H1 (cell line): ENCODE measurements around the gene PDE4D. TPM values are rescaled to one million over a fixed set of nuclear protein-coding genes. Genes with fewer than 3 reads are reported as not detected.

Experiments
- CTCF ChIA-PET: fragments of 300-600 bp; sonication (Branson Sonifier 250); formaldehyde crosslinking; loops from one replicate; lab custom pipeline; 2021; ENCODE audit not compliant: partially characterized antibody; lab: Charles Lee
- POLR2A ChIA-PET: fragments of 300-600 bp; sonication (Branson Sonifier 250); formaldehyde crosslinking; loops from one replicate; lab custom pipeline; 2021; ENCODE audit warnings: inconsistent platforms; ENCODE audit not compliant: partially characterized antibody; lab: Charles Lee
- DNase-seq, 2 experiments: peaks; one replicate each; pipeline versions ENCODE4 v3.0.0 to v3.0.0-alpha.2; 2010 to 2022; ENCODE audit warnings: low spot score in 2 of 2, low read depth in 1 of 2, mixed read lengths in 1 of 2
- FAIRE-seq: peaks from 2 replicates; lab custom pipeline; 2011; peaks lifted over from hg19 to GRCh38; lab: Jason Lieb, UNC
- H2AFZ ChIP-seq: 2 replicates; pipeline ENCODE4 v1.8.1; 2012; ENCODE audit warnings: low read length, inconsistent platforms
- H2AK5ac ChIP-seq: 2 replicates; pipeline ENCODE4 v1.6.1; 2013; ENCODE audit warnings: low read depth, low read length
- H2BK120ac ChIP-seq: replicated peaks from 2 replicates; pipeline ENCODE3; 2013; ENCODE audit warnings: low read depth, low read length, inconsistent platforms
- H2BK12ac ChIP-seq: 2 replicates; pipeline ENCODE4 v1.6.1; 2013; ENCODE audit warnings: low read depth, low read length
- H2BK15ac ChIP-seq: 2 replicates; pipeline ENCODE4 v1.6.1; 2013; ENCODE audit warnings: low read length
- H2BK20ac ChIP-seq: 2 replicates; pipeline ENCODE4 v1.6.1; 2013; ENCODE audit warnings: low read length
- H2BK5ac ChIP-seq: 2 replicates; pipeline ENCODE4 v1.6.1; 2013; ENCODE audit warnings: low read depth, low read length
- H3K14ac ChIP-seq: 2 replicates; pipeline ENCODE4 v1.6.1; 2013; ENCODE audit warnings: inconsistent platforms; ENCODE audit not compliant: insufficient read length
- H3K18ac ChIP-seq: 2 replicates; pipeline ENCODE4 v1.6.1; 2013; ENCODE audit warnings: low read length; ENCODE audit errors: extremely low read depth
- H3K23ac ChIP-seq: 2 replicates; pipeline ENCODE4 v1.6.1; 2013; ENCODE audit warnings: inconsistent platforms; ENCODE audit not compliant: insufficient read length
- H3K23me2 ChIP-seq: 2 replicates; pipeline ENCODE4 v1.6.1; 2013; ENCODE audit warnings: low read depth, low read length
- H3K27ac ChIP-seq: 2 replicates; pipeline ENCODE4 v1.6.1; 2011; ENCODE audit warnings: low read depth, low read length, inconsistent platforms
- H3K27me3 ChIP-seq, 4 experiments: replicated peaks in 1 of 4; 1 replicate in 1 of 4; 2 replicates in 3 of 4; pipeline versions ENCODE4 v1.6.1 to v1.8.1; 2011 to 2013; ENCODE audit warnings: low read length in 3 of 4, mild to moderate bottlenecking in 3 of 4, inconsistent platforms in 2 of 4, mixed read lengths in 2 of 4, moderate library complexity in 1 of 4; ENCODE audit not compliant: control insufficient read depth in 3 of 4, insufficient read depth in 3 of 4; ENCODE audit errors: extremely low read depth in 1 of 4
- H3K36me3 ChIP-seq, 4 experiments: 2 replicates each; pipeline versions ENCODE4 v1.6.1 to v1.8.1; 2011 to 2013; ENCODE audit warnings: mild to moderate bottlenecking in 4 of 4, low read length in 3 of 4, moderate library complexity in 2 of 4, control low read depth in 1 of 4, inconsistent platforms in 1 of 4; ENCODE audit not compliant: insufficient read depth in 4 of 4, control insufficient read depth in 2 of 4
- H3K4ac ChIP-seq: replicated peaks from 2 replicates; pipeline ENCODE3; 2013; ENCODE audit warnings: low read length, low read depth, mixed read lengths, inconsistent platforms; ENCODE audit not compliant: insufficient read length
- H3K4me1 ChIP-seq, 4 experiments: replicated peaks in 1 of 4; 1 replicate in 1 of 4; 2 replicates in 3 of 4; pipeline versions ENCODE4 v1.6.1 to v1.8.1; 2011 to 2013; ENCODE audit warnings: low read length in 3 of 4, inconsistent platforms in 2 of 4, mixed read lengths in 1 of 4; ENCODE audit not compliant: insufficient read depth in 4 of 4, control insufficient read depth in 3 of 4
- H3K4me2 ChIP-seq, 2 experiments: 2 replicates each; pipeline versions ENCODE4 v1.6.1 to v1.8.1; 2011 to 2013; ENCODE audit warnings: low read depth in 2 of 2, low read length in 2 of 2, control low read depth in 1 of 2, inconsistent platforms in 1 of 2, mild to moderate bottlenecking in 1 of 2; ENCODE audit not compliant: insufficient read depth in 1 of 2
- H3K4me3 ChIP-seq, 4 experiments: fragments of 200-600, 300-600 bp in 1 of 4; sonication (generic), shearing (Covaris generic), sonication (Bioruptor Twin) in 1 of 4; 2 replicates each; pipeline versions ENCODE4 v1.5.1 to v1.8.1; 2011 to 2016; ENCODE audit warnings: low read length in 4 of 4, low read depth in 3 of 4, control low read depth in 2 of 4, inconsistent platforms in 2 of 4, mild to moderate bottlenecking in 2 of 4, mixed read lengths in 1 of 4, moderate library complexity in 1 of 4; ENCODE audit not compliant: insufficient read depth in 2 of 4; ENCODE audit errors: extremely low read depth in 1 of 4
- H3K56ac ChIP-seq: replicated peaks from 2 replicates; pipeline ENCODE3; 2013; ENCODE audit warnings: low read depth, mild to moderate bottlenecking, mixed read lengths, low read length, inconsistent platforms; ENCODE audit not compliant: insufficient read length
- H3K79me1 ChIP-seq: 2 replicates; pipeline ENCODE4 v1.6.1; 2013; ENCODE audit warnings: low read depth, low read length, control low read depth
- H3K79me2 ChIP-seq, 2 experiments: 2 replicates each; pipeline versions ENCODE4 v1.6.1 to v1.8.1; 2012 to 2013; ENCODE audit warnings: low read length in 2 of 2, mild to moderate bottlenecking in 2 of 2, inconsistent platforms in 1 of 2; ENCODE audit not compliant: insufficient read depth in 2 of 2, control insufficient read depth in 1 of 2
- H3K9ac ChIP-seq, 4 experiments: replicated peaks in 1 of 4; 1 replicate in 1 of 4; 2 replicates in 3 of 4; pipeline versions ENCODE4 v1.6.1 to v1.8.1; 2011 to 2013; ENCODE audit warnings: low read depth in 3 of 4, low read length in 3 of 4, control low read depth in 2 of 4, mild to moderate bottlenecking in 2 of 4, moderate library complexity in 2 of 4, inconsistent platforms in 1 of 4; ENCODE audit errors: extremely low read depth in 1 of 4
- H3K9me3 ChIP-seq, 2 experiments: 2 replicates each; pipeline versions ENCODE4 v1.6.1 to v1.8.1; 2012 to 2013; ENCODE audit warnings: mild to moderate bottlenecking in 2 of 2, moderate library complexity in 2 of 2, control low read depth in 1 of 2, inconsistent platforms in 1 of 2, low read depth in 1 of 2, low read length in 1 of 2, mixed read lengths in 1 of 2; ENCODE audit not compliant: insufficient read depth in 2 of 2
- H4K20me1 ChIP-seq, 2 experiments: replicated peaks in 1 of 2; 2 replicates each; pipeline versions ENCODE3 to v1.8.1; 2011 to 2013; ENCODE audit warnings: inconsistent platforms in 2 of 2, low read length in 2 of 2, mild to moderate bottlenecking in 1 of 2; ENCODE audit not compliant: insufficient read depth in 2 of 2, control insufficient read depth in 1 of 2
- H4K5ac ChIP-seq: 2 replicates; pipeline ENCODE4 v1.6.1; 2013; ENCODE audit warnings: low read length, low read depth, mixed read lengths, inconsistent platforms; ENCODE audit not compliant: insufficient read length
- H4K8ac ChIP-seq: 2 replicates; pipeline ENCODE4 v1.8.0; 2013; ENCODE audit warnings: mild to moderate bottlenecking, moderate library complexity, low read length, inconsistent platforms; ENCODE audit not compliant: insufficient read depth; ENCODE audit errors: extremely low read depth
- H4K91ac ChIP-seq: replicated peaks from 2 replicates; pipeline ENCODE3; 2013; ENCODE audit warnings: low read length, mixed read lengths, inconsistent platforms; ENCODE audit not compliant: insufficient read length
- CHD1 ChIP-seq: IDR thresholded peaks from 2 replicates; pipeline ENCODE4 v1.6.1; 2012; ENCODE audit warnings: low read depth, low read length, improper control_type of control experiment
- EP300 ChIP-seq, 2 experiments: IDR thresholded peaks; 1 replicate in 1 of 2; 2 replicates in 1 of 2; pipeline ENCODE4 v1.6.1; 2011 to 2012; ENCODE audit warnings: low read depth in 2 of 2, low read length in 2 of 2, mild to moderate bottlenecking in 2 of 2, borderline replicate concordance in 1 of 2, inconsistent platforms in 1 of 2, moderate library complexity in 1 of 2
- GTF2F1 ChIP-seq: IDR thresholded peaks from 2 replicates; pipeline ENCODE4 v1.6.1; 2012; ENCODE audit warnings: low read depth, low read length, improper control_type of control experiment, borderline replicate concordance
- KDM5A ChIP-seq: fragments of 200-600 bp; IDR thresholded peaks from 2 replicates; pipeline ENCODE4 v1.7.1; 2012; ENCODE audit warnings: mild to moderate bottlenecking, low read length, inconsistent platforms, mixed read lengths
- POLR2A ChIP-seq, 2 experiments: IDR thresholded peaks; 1 replicate in 1 of 2; 2 replicates in 1 of 2; pipeline ENCODE4 v1.6.1; 2011; ENCODE audit warnings: low read depth in 2 of 2, low read length in 2 of 2, mild to moderate bottlenecking in 2 of 2; ENCODE audit errors: control extremely low read depth in 1 of 2
- POLR2AphosphoS5 ChIP-seq: IDR thresholded peaks from 2 replicates; pipeline ENCODE4 v1.6.1; 2011; ENCODE audit warnings: low read depth, low read length
- RBBP5 ChIP-seq: IDR thresholded peaks from 2 replicates; pipeline ENCODE4 v1.7.1; 2012; ENCODE audit warnings: low read depth, mild to moderate bottlenecking, inconsistent platforms, low read length, moderate library complexity, borderline replicate concordance
- SIRT6 ChIP-seq: IDR thresholded peaks from one replicate; pipeline ENCODE4 v1.7.1; 2012; ENCODE audit warnings: low read length, inconsistent platforms
- TBP ChIP-seq: IDR thresholded peaks from 2 replicates; pipeline ENCODE4 v1.6.1; 2011; ENCODE audit warnings: low read depth, low read length, improper control_type of control experiment
- TEAD4 ChIP-seq: IDR thresholded peaks from 2 replicates; pipeline ENCODE4 v1.6.1; 2012; ENCODE audit warnings: low read depth, low read length, inconsistent platforms, mixed read lengths
- WGBS, 2 experiments: shearing (Covaris generic) in 1 of 2; methylation state at CpG; one replicate each; pipeline versions ENCODE4 v1.1.6 to v1.1.7; 2013 to 2015; ENCODE audit warnings: low lambda C conversion rate in 2 of 2, mixed read lengths in 2 of 2, inconsistent platforms in 1 of 2, low coverage in 1 of 2, missing lambda C conversion rate in 1 of 2; ENCODE audit not compliant: insufficient replicate concordance in 2 of 2, insufficient coverage in 1 of 2, insufficient read length in 1 of 2; ENCODE audit errors: extremely low coverage in 1 of 2, missing lambda C conversion rate in 1 of 2; 5-methylcytosine and 5-hydroxymethylcytosine counted together
- polyA plus RNA-seq, 7 experiments: library from polyadenylated mRNA; depleted of rRNA in 3 of 7; stranded (reverse) in 5 of 7; unstranded in 2 of 7; fragments of >200 nt in 5 of 7; fragments of 200-250 nt in 2 of 7; gene quantifications; 1 replicate in 5 of 7; 2 replicates in 1 of 7; 4 replicates in 1 of 7; pipeline versions ENCODE4 v1.2.1 to v1.2.3, GENCODE V29; 2011 to 2013; ENCODE audit warnings: missing spikeins in 2 of 7, mixed read lengths in 2 of 7
- total RNA-seq: library from RNA; stranded (reverse); fragmentation: NEBNext Ultra II Directional; extraction: Animal tissue kit (Norgen Biotek cat#: 25700); gene quantifications from 2 replicates; pipeline ENCODE4 v1.2.1, GENCODE V29; 2021

PDE4D gene
- total and polyA plus RNA-seq, 2 of the 8 experiments (the other 6 are each of a cell fraction or from before 2014, with no cell fraction given), result 2.3 to 3.7 TPM

DNA sequence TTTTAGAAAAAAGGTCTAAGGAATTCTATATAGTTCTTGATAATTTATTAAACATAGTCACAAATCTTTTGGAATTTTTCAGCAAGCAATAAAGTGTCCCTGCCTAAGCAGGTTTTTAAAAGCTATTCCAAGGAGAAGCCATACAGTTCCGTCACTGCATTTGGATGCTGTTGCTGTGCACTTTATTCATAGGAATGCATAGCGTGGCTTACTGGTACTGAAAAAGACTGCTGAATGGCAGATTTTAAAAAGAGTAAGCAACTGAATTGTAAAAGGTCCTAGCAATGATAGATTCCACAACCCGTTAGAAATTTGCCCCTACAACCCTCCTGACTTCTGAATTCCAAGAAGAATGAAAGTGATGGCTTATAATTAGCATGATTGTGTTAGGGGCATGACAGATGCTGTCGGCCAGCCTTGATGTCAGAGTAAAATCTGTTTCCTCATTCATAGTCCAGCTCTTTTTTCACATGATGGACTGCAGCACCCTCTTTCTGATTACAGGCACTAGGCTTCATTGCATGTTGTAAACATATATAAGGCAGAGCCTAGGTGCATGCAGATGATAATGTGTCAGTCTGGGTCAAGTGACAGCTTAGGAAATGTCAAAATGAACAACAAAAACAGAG lies 227.0 kb downstream of the PDE4D start:
- Histone ChIP-seq H2BK15ac (no peak overlapping the region), H3K14ac (no peak overlapping the region), H3K9me3 (no peaks in the 10 kb centered on the region), H4K20me1 (no peaks in the 10 kb centered on the region), H3K4me3 (no peak overlapping the region), H3K18ac (no peak overlapping the region), H3K27me3 (no peaks in the 10 kb centered on the region), H2AFZ (no peak overlapping the region), H3K4me2 (no peak overlapping the region), H4K5ac (no peak overlapping the region), H3K4ac (no peak overlapping the region), H3K4me1 (peaks cover 0 to 3% (median 0%) of the 10 kb centered on the region in 4 experiments; a peak in 2 of 7 replicates), H3K79me1 (no peaks in the 10 kb centered on the region), H4K91ac (no peak overlapping the region), H4K8ac (no peak overlapping the region), H3K23ac (no peak overlapping the region), H3K23me2 (no peaks in the 10 kb centered on the region), H3K79me2 (no peaks in the 10 kb centered on the region), H2BK120ac (no peak overlapping the region), H2BK20ac (no peak overlapping the region), H3K36me3 (no peaks in the 10 kb centered on the region), H2AK5ac (no peak overlapping the region), H3K56ac (no peak overlapping the region), H2BK5ac (no peak overlapping the region), H2BK12ac (no peak overlapping the region), H3K27ac (no peak overlapping the region), H3K9ac (no peak overlapping the region)
- CTCF ChIA-PET, result interaction anchor here (0.6 to 2.3 kb wide), 9 partner anchors 8 to 263 kb away, joined by 3 to 8 read pairs (median 3); no protein-coding TSS in a partner anchor
- FAIRE-seq (no peak), DNase-seq (no peak)
- POLR2A ChIA-PET, result no interaction called here
- 79% methylated on average over 4 of the region's 4 CpGs; no CpG with 5 or more reads in 1 of the 2 experiments for WGBS, 2 experiments
- TF ChIP-seq CHD1 (no peak), GTF2F1 (no peak), EP300 (IDR thresholded peaks at IDR 0.05; ENCODE audit: borderline replicate concordance in 1 of 2, low read depth in 2 of 2, low read length in 2 of 2) (no peak), POLR2A (IDR thresholded peaks at IDR 0.05; ENCODE audit: control extremely low read depth in 1 of 2, low read depth in 2 of 2, low read length in 2 of 2) (no peak), KDM5A (no peak), SIRT6 (no peak), TBP (no peak), RBBP5 (no peak), TEAD4 (no peak), POLR2AphosphoS5 (no peak)
